BLaER1 treated with 17β-estradiol and CSF1 and Interleukin-3, amounts not matched to agents 10 nM and 100 nM (cell line): ENCODE data around the gene ATOH1.

Experiments
- H3K27ac ChIP-seq, 11 experiments: shearing (Covaris generic); formaldehyde crosslinking; 2 replicates each; pipeline ENCODE4 v1.8.1; 2022
- H3K27me3 ChIP-seq, 11 experiments: shearing (Covaris generic); formaldehyde crosslinking; 2 replicates each; pipeline ENCODE4 v1.8.1; 2022
- H3K36me3 ChIP-seq, 11 experiments: shearing (Covaris generic); formaldehyde crosslinking; 2 replicates each; pipeline ENCODE4 v1.8.1; 2022
- H3K4me1 ChIP-seq, 10 experiments: shearing (Covaris generic); formaldehyde crosslinking; 2 replicates each; pipeline ENCODE4 v1.8.1; 2022
- H3K4me2 ChIP-seq, 11 experiments: shearing (Covaris generic); formaldehyde crosslinking; 2 replicates each; pipeline ENCODE4 v1.8.1; 2022
- H3K4me3 ChIP-seq, 10 experiments: shearing (Covaris generic); formaldehyde crosslinking; 2 replicates each; pipeline ENCODE4 v1.8.1; 2022
- H3K9ac ChIP-seq, 11 experiments: shearing (Covaris generic); formaldehyde crosslinking; 2 replicates each; pipeline ENCODE4 v1.8.1; 2022
- H3K9me3 ChIP-seq, 11 experiments: shearing (Covaris generic); formaldehyde crosslinking; replicated peaks in 1 of 11; 2 replicates each; pipeline ENCODE4 v1.8.1; 2022
- H4K20me1 ChIP-seq, 11 experiments: shearing (Covaris generic); formaldehyde crosslinking; 2 replicates each; pipeline ENCODE4 v1.8.1; 2022
- Cebpa-rat ChIP-seq, 11 experiments: shearing (Covaris generic); IDR thresholded peaks; 2 replicates each; pipeline ENCODE4 v1.8.1; 2022

Gene ATOH1, protein sequence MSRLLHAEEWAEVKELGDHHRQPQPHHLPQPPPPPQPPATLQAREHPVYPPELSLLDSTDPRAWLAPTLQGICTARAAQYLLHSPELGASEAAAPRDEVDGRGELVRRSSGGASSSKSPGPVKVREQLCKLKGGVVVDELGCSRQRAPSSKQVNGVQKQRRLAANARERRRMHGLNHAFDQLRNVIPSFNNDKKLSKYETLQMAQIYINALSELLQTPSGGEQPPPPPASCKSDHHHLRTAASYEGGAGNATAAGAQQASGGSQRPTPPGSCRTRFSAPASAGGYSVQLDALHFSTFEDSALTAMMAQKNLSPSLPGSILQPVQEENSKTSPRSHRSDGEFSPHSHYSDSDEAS

DNA sequence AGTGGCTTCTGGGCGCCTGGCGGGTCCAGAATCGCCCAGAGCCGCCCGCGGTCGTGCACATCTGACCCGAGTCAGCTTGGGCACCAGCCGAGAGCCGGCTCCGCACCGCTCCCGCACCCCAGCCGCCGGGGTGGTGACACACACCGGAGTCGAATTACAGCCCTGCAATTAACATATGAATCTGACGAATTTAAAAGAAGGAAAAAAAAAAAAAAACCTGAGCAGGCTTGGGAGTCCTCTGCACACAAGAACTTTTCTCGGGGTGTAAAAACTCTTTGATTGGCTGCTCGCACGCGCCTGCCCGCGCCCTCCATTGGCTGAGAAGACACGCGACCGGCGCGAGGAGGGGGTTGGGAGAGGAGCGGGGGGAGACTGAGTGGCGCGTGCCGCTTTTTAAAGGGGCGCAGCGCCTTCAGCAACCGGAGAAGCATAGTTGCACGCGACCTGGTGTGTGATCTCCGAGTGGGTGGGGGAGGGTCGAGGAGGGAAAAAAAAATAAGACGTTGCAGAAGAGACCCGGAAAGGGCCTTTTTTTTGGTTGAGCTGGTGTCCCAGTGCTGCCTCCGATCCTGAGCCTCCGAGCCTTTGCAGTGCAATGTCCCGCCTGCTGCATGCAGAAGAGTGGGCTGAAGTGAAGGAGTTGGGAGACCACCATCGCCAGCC lies at the start of gene ATOH1:
Gene ATOH1 (plus strand): TSS at position 422 of the 663 bp plus-strand sequence. CDS start 174 bp downstream, at position 596.
- Histone ChIP-seq H3K4me2 (no peak within 1 kb of the TSS), H3K9me3 (peaks cover 23 to 34% (median 29%) of the 10 kb centered on the region in 11 experiments), H4K20me1 (no peaks in the 10 kb centered on the region), H3K27me3 (peaks cover 0 to 8% (median 0%) of the 10 kb centered on the region in 11 experiments; a peak in 2 of 22 replicates), H3K9ac (no peak within 1 kb of the TSS), H3K36me3 (no peaks in the 10 kb centered on the region), H3K27ac (no peak within 1 kb of the TSS), H3K4me1 (no peaks in the 10 kb centered on the region), H3K4me3 (no peak within 1 kb of the TSS)
- no peak for TF ChIP-seq Cebpa-rat (IDR thresholded peaks at IDR 0.05)

DNA sequence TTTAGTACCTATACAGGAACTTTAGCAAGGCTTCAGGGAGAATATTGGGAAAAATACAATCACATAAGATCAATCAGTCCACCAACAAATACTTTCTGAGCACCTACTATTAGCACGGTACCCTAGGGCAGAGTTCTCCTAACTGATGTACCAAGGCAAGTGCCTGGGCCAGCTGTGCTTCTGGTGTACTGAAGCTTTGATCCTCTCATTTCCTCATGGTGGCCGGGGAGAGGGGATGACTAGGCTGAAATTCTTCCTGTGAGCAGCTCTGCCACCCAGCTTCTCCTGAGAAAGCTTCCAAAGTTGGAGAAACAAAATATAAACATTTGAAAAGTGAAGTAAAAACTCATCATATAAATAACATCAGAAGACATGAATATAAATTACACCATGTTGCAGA lies 49.3 kb upstream of the ATOH1 start:
- no peaks in the 10 kb centered on the region for H3K36me3 ChIP-seq
- H3K9ac ChIP-seq: no peak overlapping the region
- TF ChIP-seq Cebpa-rat (IDR thresholded peaks at IDR 0.05): no peak
- H3K4me3 ChIP-seq: no peak overlapping the region
- H3K4me1 ChIP-seq: 0 out of 20 replicates have a peak, but pooled peaks cover 0 to 4% (median 0%) of the 10 kb centered on the region in 10 experiments
- H3K27ac ChIP-seq: no peak overlapping the region
- 0 out of 22 replicates have a peak overlapping the region, but pooled peaks of 1 of the 11 experiments have one; percentile 27 for H3K4me2 ChIP-seq
- no peaks in the 10 kb centered on the region for H3K27me3 ChIP-seq
- no peaks in the 10 kb centered on the region for H4K20me1 ChIP-seq
- H3K9me3 ChIP-seq: no peaks in the 10 kb centered on the region

DNA sequence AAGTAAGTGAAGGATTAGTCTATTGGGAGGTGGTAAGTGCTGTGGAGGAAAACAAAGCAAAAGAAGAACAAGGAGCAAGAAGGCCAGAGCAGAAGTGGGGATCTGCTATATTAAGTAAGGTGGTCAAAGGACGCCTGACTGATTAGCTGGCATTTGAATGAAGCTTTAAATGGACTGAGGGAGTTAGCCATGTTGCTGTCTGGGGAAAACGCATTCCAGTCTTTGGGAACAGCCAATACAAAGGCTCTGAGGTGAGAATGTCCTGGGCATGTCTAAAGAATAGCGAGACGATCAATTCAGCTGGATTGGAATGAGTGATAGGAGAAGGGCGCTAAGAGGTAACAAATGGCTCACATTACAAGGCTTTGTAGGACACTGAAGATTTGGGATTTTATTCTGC lies 48.5 kb upstream of the ATOH1 start:
- H3K4me3 ChIP-seq: no peak overlapping the region
- no peak overlapping the region for H3K9ac ChIP-seq
- no peak for TF ChIP-seq Cebpa-rat (IDR thresholded peaks at IDR 0.05)
- no peak overlapping the region for H3K27ac ChIP-seq
- no peaks in the 10 kb centered on the region for H3K27me3 ChIP-seq
- H3K36me3 ChIP-seq: no peaks in the 10 kb centered on the region
- no peak overlapping the region for H3K4me2 ChIP-seq
- H3K4me1 ChIP-seq: 0 out of 20 replicates have a peak, but pooled peaks cover 0 to 4% (median 0%) of the 10 kb centered on the region in 10 experiments
- H4K20me1 ChIP-seq: no peaks in the 10 kb centered on the region
- no peaks in the 10 kb centered on the region for H3K9me3 ChIP-seq

DNA sequence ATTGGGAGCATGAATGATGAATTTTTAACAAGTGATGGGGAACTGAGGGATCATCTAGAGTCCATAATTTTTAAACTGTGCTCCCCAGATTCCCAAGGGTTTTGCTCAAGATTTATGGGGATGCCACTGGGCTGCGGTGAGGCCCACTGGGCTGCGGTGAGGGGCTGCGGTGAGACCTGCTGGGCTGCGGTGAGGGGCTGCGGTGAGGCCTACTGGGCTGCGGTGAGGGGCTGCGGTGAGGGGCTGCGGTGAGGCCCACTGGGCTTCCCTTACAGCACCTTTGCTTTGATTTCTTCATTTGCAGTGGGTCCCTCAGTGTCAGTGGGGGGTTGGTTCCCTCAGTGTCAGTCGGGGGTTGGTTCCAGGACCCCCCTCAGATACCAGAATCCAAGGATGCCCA lies 47.4 kb upstream of the ATOH1 start:
- no peak for TF ChIP-seq Cebpa-rat (IDR thresholded peaks at IDR 0.05)
- Histone ChIP-seq H3K9ac (no peak overlapping the region), H3K4me1 (0 out of 20 replicates have a peak, but pooled peaks cover 0 to 4% (median 0%) of the 10 kb centered on the region in 10 experiments), H3K36me3 (no peaks in the 10 kb centered on the region), H4K20me1 (no peaks in the 10 kb centered on the region), H3K9me3 (no peaks in the 10 kb centered on the region), H3K27ac (no peak overlapping the region), H3K4me2 (no peak overlapping the region), H3K27me3 (no peaks in the 10 kb centered on the region), H3K4me3 (no peak overlapping the region)

DNA sequence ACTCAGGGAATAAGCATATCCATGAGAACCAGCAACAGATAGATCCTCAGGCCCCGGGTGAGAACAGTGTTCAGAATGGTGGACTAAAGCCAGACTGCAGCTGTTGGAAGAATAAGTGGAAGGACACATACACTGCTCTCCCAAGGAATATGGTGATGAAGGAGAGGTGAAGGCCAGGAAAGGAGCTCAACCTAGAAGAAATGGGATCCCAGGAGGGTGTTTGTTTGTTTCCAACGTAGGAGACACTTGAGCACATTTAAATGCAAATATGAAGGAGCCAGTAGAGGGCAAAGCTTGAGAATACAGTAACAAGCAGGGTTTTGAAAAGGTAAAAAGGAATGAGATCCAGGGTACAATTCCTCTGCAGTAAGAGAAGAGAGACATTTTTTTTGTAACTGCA lies 42.4 kb upstream of the ATOH1 start:
- no peak overlapping the region for H3K27ac ChIP-seq
- no peak overlapping the region for H3K4me2 ChIP-seq
- no peaks in the 10 kb centered on the region for H3K27me3 ChIP-seq
- no peaks in the 10 kb centered on the region for H3K36me3 ChIP-seq
- no peaks in the 10 kb centered on the region for H3K9me3 ChIP-seq
- no peak overlapping the region for H3K9ac ChIP-seq
- no peak for TF ChIP-seq Cebpa-rat (IDR thresholded peaks at IDR 0.05)
- H3K4me3 ChIP-seq: no peak overlapping the region
- H4K20me1 ChIP-seq: no peaks in the 10 kb centered on the region
- H3K4me1 ChIP-seq: no peaks in the 10 kb centered on the region

DNA sequence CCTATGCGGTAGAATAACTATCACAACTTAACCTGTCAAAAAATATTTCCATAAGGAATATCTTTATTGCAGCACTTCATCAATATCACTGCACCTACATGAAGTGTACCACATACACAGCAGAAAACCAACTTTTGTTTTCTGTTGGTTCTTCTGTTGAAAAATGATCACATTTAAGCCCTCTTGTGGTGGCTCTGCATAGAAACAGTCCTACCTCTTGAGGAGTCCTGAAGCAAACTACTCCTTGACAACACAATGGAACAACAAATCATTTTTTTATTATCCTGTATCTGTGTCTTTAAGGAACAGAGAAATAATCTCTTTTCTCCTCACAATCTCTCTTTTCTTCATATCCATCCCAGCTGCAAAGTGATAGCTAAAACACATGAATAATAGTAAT lies 39.8 kb upstream of the ATOH1 start:
- Histone ChIP-seq H3K27me3 (no peaks in the 10 kb centered on the region), H3K9ac (no peak overlapping the region), H3K36me3 (no peaks in the 10 kb centered on the region), H3K4me1 (no peaks in the 10 kb centered on the region), H4K20me1 (no peaks in the 10 kb centered on the region), H3K4me2 (no peak overlapping the region), H3K9me3 (no peaks in the 10 kb centered on the region), H3K4me3 (no peak overlapping the region), H3K27ac (no peak overlapping the region)
- TF ChIP-seq Cebpa-rat (IDR thresholded peaks at IDR 0.05): no peak

DNA sequence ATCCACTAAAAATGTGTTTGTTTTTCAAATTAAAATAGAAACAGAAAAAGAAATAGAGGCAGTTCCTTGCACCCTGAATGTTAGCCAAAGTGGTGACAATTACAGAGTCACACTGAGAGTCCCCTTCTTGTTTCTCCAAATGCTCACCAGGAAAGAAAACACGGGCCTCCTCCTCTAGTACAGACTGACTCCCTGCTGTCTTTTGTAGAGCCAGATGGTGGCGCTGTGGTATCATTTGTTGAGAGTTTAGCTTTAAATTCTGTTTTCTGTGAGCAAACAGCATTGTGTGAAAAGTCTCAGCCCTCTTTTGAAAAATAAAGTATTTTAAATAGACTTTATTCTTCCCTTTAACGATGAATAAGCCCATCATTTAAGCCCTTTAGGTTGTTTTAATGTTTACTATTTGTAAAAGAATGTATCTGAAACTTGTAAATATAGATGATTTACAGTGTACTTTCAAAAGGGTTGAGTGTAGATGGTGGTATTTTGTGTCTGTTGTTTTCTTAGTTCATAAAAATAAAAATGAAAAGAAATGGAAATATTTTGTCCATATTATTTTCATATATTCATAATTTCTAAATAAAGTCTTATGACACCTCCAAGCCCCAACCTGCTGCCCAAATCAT lies 36.9 kb upstream of the ATOH1 start:
- no peaks in the 10 kb centered on the region for H3K36me3 ChIP-seq
- no peaks in the 10 kb centered on the region; a peak in 1 of 22 replicates for H4K20me1 ChIP-seq
- no peak overlapping the region for H3K9ac ChIP-seq
- H3K4me3 ChIP-seq: no peak overlapping the region
- no peaks in the 10 kb centered on the region for H3K9me3 ChIP-seq
- no peak for TF ChIP-seq Cebpa-rat (IDR thresholded peaks at IDR 0.05)
- H3K4me2 ChIP-seq: no peak overlapping the region
- H3K4me1 ChIP-seq: no peaks in the 10 kb centered on the region
- H3K27ac ChIP-seq: no peak overlapping the region
- no peaks in the 10 kb centered on the region for H3K27me3 ChIP-seq

DNA sequence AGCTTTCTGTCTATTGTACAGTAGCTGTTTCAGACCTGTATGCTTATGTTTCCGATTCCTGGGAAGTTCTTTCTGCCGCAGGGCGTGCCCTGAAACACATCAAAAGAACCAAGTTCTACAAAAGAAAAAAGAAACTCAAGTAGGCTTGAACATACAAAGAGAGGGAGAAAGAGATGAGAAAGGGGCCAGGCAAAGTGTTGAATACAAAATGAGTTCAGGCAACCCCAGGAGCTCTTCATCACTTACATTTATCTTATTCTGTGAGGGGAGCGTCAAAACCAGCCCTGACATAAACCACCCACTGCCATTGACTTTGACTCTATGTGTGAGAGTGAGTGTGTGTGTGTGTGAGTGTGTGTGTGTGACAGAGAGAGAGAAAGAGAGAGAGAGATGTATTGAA lies 26.5 kb upstream of the ATOH1 start:
- H3K27ac ChIP-seq: no peak overlapping the region
- H3K4me3 ChIP-seq: no peak overlapping the region
- H4K20me1 ChIP-seq: no peaks in the 10 kb centered on the region
- TF ChIP-seq Cebpa-rat (IDR thresholded peaks at IDR 0.05): no peak
- no peak overlapping the region for H3K4me2 ChIP-seq
- no peak overlapping the region for H3K9ac ChIP-seq
- no peaks in the 10 kb centered on the region for H3K4me1 ChIP-seq
- H3K27me3 ChIP-seq: no peaks in the 10 kb centered on the region
- no peaks in the 10 kb centered on the region for H3K36me3 ChIP-seq
- no peaks in the 10 kb centered on the region for H3K9me3 ChIP-seq

DNA sequence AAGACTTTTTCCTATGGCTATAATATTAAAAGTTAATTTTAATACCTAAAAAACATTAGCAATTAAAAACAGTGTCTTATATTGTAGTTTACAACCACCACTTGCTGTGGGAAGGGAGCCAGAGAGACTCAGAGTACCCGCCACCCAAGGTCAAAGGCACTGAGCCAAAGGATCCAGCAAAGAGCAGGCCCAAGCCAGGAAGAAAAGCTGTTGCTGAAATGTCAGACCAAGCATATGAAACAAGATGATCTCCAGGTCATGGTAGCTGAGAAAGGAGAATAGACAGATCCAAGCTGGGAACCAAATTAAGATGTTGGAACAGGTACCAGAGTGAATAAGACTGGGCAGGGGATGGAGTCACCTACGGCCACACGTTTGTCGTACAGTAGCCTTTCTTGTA lies 18.8 kb upstream of the ATOH1 start:
- Histone ChIP-seq H3K9me3 (peaks cover 0 to 9% (median 0%) of the 10 kb centered on the region in 11 experiments; a peak in 5 of 22 replicates), H3K4me3 (no peak overlapping the region), H3K4me1 (peaks cover 3 to 15% (median 6%) of the 10 kb centered on the region in 10 experiments; a peak in 15 of 20 replicates), H3K9ac (no peak overlapping the region), H4K20me1 (no peaks in the 10 kb centered on the region), H3K36me3 (no peaks in the 10 kb centered on the region), H3K4me2 (no peak overlapping the region), H3K27ac (no peak overlapping the region), H3K27me3 (no peaks in the 10 kb centered on the region)
- no peak for TF ChIP-seq Cebpa-rat (IDR thresholded peaks at IDR 0.05)
